Endothelial cell (in vitro differentiated cells): ENCODE measurements around the gene CELSR3. TPM values are rescaled to one million over a fixed set of nuclear protein-coding genes. Genes with fewer than 3 reads are reported as not detected.
A peak's percentile ranks its signal among the peaks of the same experiment; 100 is the strongest.

Experiments used
- DNase-seq: peaks from one replicate; pipeline ENCODE4 v3.0.0; 2021; ENCODE audit warnings: low spot score
- H3K27ac Mint-ChIP-seq: one replicate; pipeline ENCODE4 v1.8.0; 2021; ENCODE audit warnings: mixed read lengths, inconsistent platforms; ENCODE audit not compliant: unreplicated experiment
- H3K27me3 Mint-ChIP-seq: one replicate; pipeline ENCODE4 v1.8.0; 2021; ENCODE audit warnings: mild to moderate bottlenecking, moderate library complexity, mixed read lengths, inconsistent platforms; ENCODE audit not compliant: unreplicated experiment
- H3K36me3 Mint-ChIP-seq: one replicate; pipeline ENCODE4 v1.8.0; 2021; ENCODE audit warnings: mild to moderate bottlenecking, low read depth, mixed read lengths, inconsistent platforms; ENCODE audit not compliant: unreplicated experiment
- H3K4me1 Mint-ChIP-seq: one replicate; pipeline ENCODE4 v1.8.0; 2021; ENCODE audit warnings: mild to moderate bottlenecking, mixed read lengths, inconsistent platforms; ENCODE audit not compliant: unreplicated experiment
- H3K4me3 Mint-ChIP-seq: one replicate; pipeline ENCODE4 v1.8.0; 2021; ENCODE audit warnings: mild to moderate bottlenecking, mixed read lengths, inconsistent platforms; ENCODE audit not compliant: unreplicated experiment
- H3K9me3 Mint-ChIP-seq: one replicate; pipeline ENCODE4 v1.8.0; 2021; ENCODE audit warnings: mixed read lengths, inconsistent platforms; ENCODE audit not compliant: unreplicated experiment
- total RNA-seq: library from RNA; stranded (reverse); fragmentation: NEBNext Ultra II Directional; extraction: Animal tissue kit (Norgen Biotek cat#: 25700); gene quantifications from one replicate; pipeline ENCODE4 v1.2.1, GENCODE V29; 2021; ENCODE audit not compliant: unreplicated experiment
- TF ChIP-seq, protein P1 (sequence below): fragments of 200-600 bp; sonication (generic); IDR thresholded peaks from one replicate; pipeline ENCODE4 v1.5.0; 2021; ENCODE audit warnings: antibody characterized with exemption; ENCODE audit not compliant: unreplicated experiment

Gene CELSR3
- total RNA-seq, 1 donor from 2014 or later = 7.6 TPM

DNA sequence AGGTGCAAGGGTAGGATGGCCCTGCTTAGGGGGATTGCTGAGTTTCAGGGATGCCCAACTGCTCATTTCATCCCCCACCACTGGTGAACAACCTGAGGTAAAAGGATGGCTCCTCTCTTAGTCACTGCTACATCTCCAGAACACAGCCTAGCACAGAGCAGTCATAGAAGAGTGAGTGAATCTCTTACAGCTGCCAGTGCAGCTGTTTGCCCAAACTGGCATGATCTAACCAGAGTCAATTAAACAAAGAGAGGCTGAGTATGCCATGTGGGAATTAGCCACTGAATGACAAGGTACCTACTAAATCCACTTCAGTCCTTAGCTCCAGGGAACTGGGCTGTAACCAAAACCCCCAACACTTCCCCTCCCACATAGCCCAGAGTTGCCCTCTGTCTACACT lies 29.9 kb upstream of the CELSR3 start:
- no peaks in the 10 kb centered on the region for H3K9me3 Mint-ChIP-seq
- no peak overlapping the region for H3K27ac Mint-ChIP-seq
- H3K4me3 Mint-ChIP-seq = no peak overlapping the region
- DNase-seq = no peak
- peaks cover 1% of the 10 kb centered on the region for H3K27me3 Mint-ChIP-seq
- TF ChIP-seq, protein P1, sequence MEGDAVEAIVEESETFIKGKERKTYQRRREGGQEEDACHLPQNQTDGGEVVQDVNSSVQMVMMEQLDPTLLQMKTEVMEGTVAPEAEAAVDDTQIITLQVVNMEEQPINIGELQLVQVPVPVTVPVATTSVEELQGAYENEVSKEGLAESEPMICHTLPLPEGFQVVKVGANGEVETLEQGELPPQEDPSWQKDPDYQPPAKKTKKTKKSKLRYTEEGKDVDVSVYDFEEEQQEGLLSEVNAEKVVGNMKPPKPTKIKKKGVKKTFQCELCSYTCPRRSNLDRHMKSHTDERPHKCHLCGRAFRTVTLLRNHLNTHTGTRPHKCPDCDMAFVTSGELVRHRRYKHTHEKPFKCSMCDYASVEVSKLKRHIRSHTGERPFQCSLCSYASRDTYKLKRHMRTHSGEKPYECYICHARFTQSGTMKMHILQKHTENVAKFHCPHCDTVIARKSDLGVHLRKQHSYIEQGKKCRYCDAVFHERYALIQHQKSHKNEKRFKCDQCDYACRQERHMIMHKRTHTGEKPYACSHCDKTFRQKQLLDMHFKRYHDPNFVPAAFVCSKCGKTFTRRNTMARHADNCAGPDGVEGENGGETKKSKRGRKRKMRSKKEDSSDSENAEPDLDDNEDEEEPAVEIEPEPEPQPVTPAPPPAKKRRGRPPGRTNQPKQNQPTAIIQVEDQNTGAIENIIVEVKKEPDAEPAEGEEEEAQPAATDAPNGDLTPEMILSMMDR = no peak
- H3K4me1 Mint-ChIP-seq = no peaks in the 10 kb centered on the region
- peaks cover 41% of the 10 kb centered on the region for H3K36me3 Mint-ChIP-seq

DNA sequence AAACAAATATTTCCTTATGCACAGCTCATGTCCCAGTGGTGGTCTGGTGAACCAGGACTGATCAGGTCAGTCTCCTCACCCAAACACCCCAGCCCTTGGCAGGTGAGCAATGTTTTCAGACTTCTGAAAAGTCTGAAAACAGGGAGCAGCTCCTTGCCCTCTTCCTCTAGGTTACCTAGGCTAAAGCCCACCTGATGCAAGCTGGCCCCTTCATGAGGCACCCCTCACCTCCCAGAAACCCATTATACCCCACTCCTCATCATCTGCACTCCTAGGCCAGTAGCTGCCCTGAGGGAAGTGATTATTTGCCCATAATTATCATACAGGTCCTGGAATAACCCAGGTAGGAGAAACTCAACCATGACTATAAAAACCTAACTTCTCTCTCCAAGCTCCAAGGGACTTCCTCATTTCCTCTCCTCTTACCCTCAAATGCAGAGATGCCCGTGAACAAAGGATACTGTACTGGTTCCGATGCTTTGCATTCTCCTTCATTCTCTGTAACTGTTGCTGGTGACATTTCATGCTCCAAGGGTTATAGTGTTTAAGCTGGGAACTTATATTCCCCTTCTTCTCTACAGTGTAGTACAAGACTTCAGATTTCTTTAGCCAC lies 28.3 kb upstream of the CELSR3 start:
- Mint-ChIP-seq H3K9me3 (no peaks in the 10 kb centered on the region), H3K36me3 (peaks cover 42% of the 10 kb centered on the region), H3K4me3 (peak overlapping the region; percentile 76), H3K27ac (peak overlapping the region; percentile 32), H3K27me3 (peaks cover 7% of the 10 kb centered on the region), H3K4me1 (peaks cover 5% of the 10 kb centered on the region)
- TF ChIP-seq, protein P1 = no peak
- DNase-seq = no peak

DNA sequence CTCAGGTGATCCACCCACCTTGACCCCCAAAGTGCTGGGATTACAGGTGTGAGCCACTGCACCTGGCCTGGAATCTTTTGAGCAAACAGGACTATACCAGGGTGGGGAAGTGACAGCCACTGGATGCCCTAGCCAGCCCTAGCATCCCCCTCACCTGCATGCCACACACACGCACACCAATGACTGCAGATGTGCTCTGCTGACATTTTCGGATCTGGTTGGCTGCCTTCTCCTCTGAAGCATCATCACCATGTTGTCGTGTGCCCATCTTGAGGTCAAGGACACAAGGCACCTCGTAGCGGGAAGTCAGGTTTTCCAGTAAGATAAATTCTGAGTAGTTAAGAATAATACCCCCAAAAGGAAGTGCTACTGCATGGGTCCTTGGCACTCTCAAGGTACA lies 26.7 kb upstream of the CELSR3 start:
- H3K9me3 Mint-ChIP-seq = no peaks in the 10 kb centered on the region
- H3K36me3 Mint-ChIP-seq = peaks cover 32% of the 10 kb centered on the region
- no peak overlapping the region for H3K27ac Mint-ChIP-seq
- DNase-seq = no peak
- H3K4me1 Mint-ChIP-seq = peaks cover 12% of the 10 kb centered on the region
- H3K27me3 Mint-ChIP-seq = peaks cover 11% of the 10 kb centered on the region
- TF ChIP-seq, protein P1 = no peak
- no peak overlapping the region for H3K4me3 Mint-ChIP-seq

DNA sequence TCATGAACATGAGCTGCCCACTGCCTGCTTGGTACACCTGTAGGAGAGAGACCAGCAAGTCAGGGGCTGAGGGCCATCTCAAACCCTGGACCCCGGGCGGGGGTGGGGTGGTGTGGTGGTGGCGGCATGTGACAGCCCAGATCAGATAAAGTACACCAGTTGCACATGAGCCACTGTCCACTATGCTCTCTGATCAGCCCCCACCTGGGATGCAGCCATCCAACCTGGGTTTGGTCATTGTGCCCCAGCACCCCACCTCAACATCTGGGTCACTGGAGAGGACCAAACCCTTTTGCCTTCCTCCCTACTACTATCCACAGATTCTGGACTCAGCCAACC lies 26.0 kb upstream of the CELSR3 start:
- no peak for DNase-seq
- H3K27ac Mint-ChIP-seq = no peak overlapping the region
- no peak overlapping the region for H3K4me3 Mint-ChIP-seq
- peaks cover 17% of the 10 kb centered on the region for H3K4me1 Mint-ChIP-seq
- peaks cover 31% of the 10 kb centered on the region for H3K36me3 Mint-ChIP-seq
- H3K9me3 Mint-ChIP-seq = no peaks in the 10 kb centered on the region
- peaks cover 11% of the 10 kb centered on the region for H3K27me3 Mint-ChIP-seq
- TF ChIP-seq, protein P1 = no peak

DNA sequence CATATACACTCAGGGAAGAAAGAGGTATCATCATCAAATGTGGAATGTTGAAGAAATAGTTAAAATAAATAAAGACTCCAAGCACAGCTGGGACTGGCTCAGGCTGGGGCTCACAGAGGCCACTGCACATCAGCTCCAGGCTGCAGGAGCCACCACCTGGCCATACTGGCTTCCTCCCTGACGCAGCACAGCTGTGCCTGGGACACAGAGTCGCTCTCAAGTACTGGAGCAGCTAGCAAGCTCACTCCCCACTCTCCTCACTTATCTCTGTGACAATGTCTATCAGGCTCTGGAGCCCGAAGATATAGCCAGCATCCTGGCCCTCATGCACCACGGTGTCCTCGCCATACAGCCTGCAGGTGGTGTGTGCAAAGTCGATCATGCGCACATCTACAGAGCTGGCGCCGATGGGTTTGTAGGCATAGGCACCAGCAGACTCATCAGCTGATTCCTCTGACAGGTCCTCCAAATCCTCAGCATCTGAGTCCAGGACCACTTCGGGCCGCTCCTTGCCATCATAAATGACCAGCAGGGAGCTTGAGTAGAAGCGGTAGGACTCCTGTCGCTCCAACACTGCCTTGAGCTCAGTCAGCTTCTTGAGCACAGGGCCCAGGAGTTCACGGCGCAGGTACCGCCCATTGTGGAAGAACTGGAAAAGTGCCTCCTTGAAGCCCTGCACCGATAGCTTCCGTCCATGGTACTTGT lies 25.5 kb upstream of the CELSR3 start:
- DNase-seq = no peak
- H3K27me3 Mint-ChIP-seq = peaks cover 11% of the 10 kb centered on the region
- H3K9me3 Mint-ChIP-seq = no peaks in the 10 kb centered on the region
- peak overlapping the region; percentile 62 for H3K4me3 Mint-ChIP-seq
- H3K36me3 Mint-ChIP-seq = peaks cover 26% of the 10 kb centered on the region
- TF ChIP-seq, protein P1 = no peak
- no peak overlapping the region for H3K27ac Mint-ChIP-seq
- peaks cover 22% of the 10 kb centered on the region for H3K4me1 Mint-ChIP-seq
